ENCODE data around the gene ATPAF1.

GRCh38 chr1:46672696-46673095, 4.5 kb upstream of the ATPAF1 start:
- TF ChIP-seq SP1 (IDR thresholded peaks at IDR 0.05) (no peak), TARDBP (IDR thresholded peaks at IDR 0.05) (no peak), FOXM1 (IDR thresholded peaks at IDR 0.05; ENCODE audit: borderline replicate concordance) (no peak), ARNT (IDR thresholded peaks at IDR 0.05) (no peak), BHLHE40 (IDR thresholded peaks at IDR 0.05; ENCODE audit: borderline replicate concordance) (no peak), CTBP1 (IDR thresholded peaks at IDR 0.05; ENCODE audit: borderline replicate concordance) (no peak), L3MBTL2 (conservative IDR thresholded peaks at IDR 0.05) (no peak), PKNOX1 (IDR thresholded peaks at IDR 0.05) (no peak), HDGF (IDR thresholded peaks at IDR 0.05; ENCODE audit: borderline replicate concordance) (no peak), SUZ12 (IDR thresholded peaks at IDR 0.05) (no peak), FOXK2 (IDR thresholded peaks at IDR 0.05) (no peak), NFRKB (IDR thresholded peaks at IDR 0.05) (no peak)

All from HEK293T (cell line).